ENCODE measurements around the gene HYDIN.

DNA sequence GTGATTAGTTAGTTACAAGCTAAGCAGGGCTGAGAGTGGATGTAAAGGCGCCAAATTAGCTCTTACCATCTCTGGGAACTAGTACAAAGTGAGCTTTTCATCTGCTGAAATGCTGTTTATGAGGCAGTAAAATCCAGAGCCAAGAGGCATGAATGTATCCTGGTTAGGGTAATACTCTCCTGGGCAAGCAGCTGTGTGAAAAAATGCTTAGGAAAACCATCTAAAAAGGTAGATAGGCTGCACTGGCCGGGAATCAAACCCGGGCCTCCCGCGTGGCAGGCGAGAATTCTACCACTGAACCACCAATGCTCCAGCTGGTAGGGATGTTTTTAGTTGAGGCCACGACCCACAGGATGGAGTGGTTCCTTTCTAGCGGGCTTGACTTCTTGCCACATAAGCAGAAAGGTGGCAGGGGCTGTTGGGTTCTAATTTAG, 452.5 kb downstream of the HYDIN start:
- TF ChIP-seq, protein P1, sequence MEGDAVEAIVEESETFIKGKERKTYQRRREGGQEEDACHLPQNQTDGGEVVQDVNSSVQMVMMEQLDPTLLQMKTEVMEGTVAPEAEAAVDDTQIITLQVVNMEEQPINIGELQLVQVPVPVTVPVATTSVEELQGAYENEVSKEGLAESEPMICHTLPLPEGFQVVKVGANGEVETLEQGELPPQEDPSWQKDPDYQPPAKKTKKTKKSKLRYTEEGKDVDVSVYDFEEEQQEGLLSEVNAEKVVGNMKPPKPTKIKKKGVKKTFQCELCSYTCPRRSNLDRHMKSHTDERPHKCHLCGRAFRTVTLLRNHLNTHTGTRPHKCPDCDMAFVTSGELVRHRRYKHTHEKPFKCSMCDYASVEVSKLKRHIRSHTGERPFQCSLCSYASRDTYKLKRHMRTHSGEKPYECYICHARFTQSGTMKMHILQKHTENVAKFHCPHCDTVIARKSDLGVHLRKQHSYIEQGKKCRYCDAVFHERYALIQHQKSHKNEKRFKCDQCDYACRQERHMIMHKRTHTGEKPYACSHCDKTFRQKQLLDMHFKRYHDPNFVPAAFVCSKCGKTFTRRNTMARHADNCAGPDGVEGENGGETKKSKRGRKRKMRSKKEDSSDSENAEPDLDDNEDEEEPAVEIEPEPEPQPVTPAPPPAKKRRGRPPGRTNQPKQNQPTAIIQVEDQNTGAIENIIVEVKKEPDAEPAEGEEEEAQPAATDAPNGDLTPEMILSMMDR (IDR thresholded peaks at IDR 0.05; ENCODE audit: low read depth, low read length), result no peak
- TF ChIP-seq EZH2phosphoT487 (IDR thresholded peaks at IDR 0.05; ENCODE audit: low read depth), result no peak

Data from OCI-LY3 (cell line).